ENCODE results near the gene NFYC.
"Not testable (repeated sequence)": the region's sequence is repeated elsewhere in the genome, so short reads cannot be mapped to it uniquely, and the experiment has no call there.

- not testable (repeated sequence) for TF ChIP-seq CTCF (IDR thresholded peaks at IDR 0.05; ENCODE audit: control extremely low read depth in 1 of 3, insufficient read depth in 1 of 3, low read depth in 1 of 3, low read length in 3 of 3); NANOG (IDR thresholded peaks at IDR 0.05; ENCODE audit: insufficient read depth, low read depth, low read length, poor library complexity, severe bottlenecking); POLR2A (IDR thresholded peaks at IDR 0.05; ENCODE audit: control extremely low read depth in 1 of 2, low read depth in 2 of 2, low read length in 2 of 2); ZNF274 (IDR thresholded peaks at IDR 0.05; ENCODE audit: borderline replicate concordance, extremely low read depth, low read length); EP300 (IDR thresholded peaks at IDR 0.05; ENCODE audit: borderline replicate concordance in 1 of 2, low read depth in 2 of 2, low read length in 2 of 2); MAFK (IDR thresholded peaks at IDR 0.05; ENCODE audit: low read depth, low read length)
These were observed 11.3 kb downstream of the NFYC start for GRCh38 chr1:40702810-40703209.
